Cardiac muscle cell (in vitro differentiated cells and primary cell): ENCODE results near the gene ACAP1. TPM values are rescaled to one million over a fixed set of nuclear protein-coding genes. Genes with fewer than 3 reads are reported as not detected.
"Not testable (repeated sequence)": the region's sequence is repeated elsewhere in the genome, so short reads cannot be mapped to it uniquely, and the experiment has no call there.

ENCODE experiments used
- DNase-seq, 2 donors: peaks; one replicate each; pipeline versions ENCODE4 v3.0.0 to v3.0.0-alpha.2; 2010 to 2017; ENCODE audit warnings: low read depth in 1 of 2, low spot score in 1 of 2
- H3K27ac ChIP-seq: fragments of 200-600 bp; sonication (generic); 2 replicates; pipeline ENCODE4 v1.5.1; 2016
- H3K27me3 ChIP-seq: fragments of 200-600 bp; sonication (generic); 2 replicates; pipeline ENCODE4 v1.6.0; 2016; ENCODE audit warnings: control low read depth
- H3K36me3 ChIP-seq: fragments of 200-600 bp; sonication (generic); 2 replicates; pipeline ENCODE4 v1.5.1; 2016; ENCODE audit warnings: control low read depth
- H3K4me1 ChIP-seq: fragments of 200-600 bp; sonication (generic); 2 replicates; pipeline ENCODE4 v1.8.1; 2017; ENCODE audit warnings: low read depth, mild to moderate bottlenecking, mixed run types
- H3K4me3 ChIP-seq: fragments of 200-600 bp; sonication (generic); 2 replicates; pipeline ENCODE4 v1.5.1; 2016; ENCODE audit warnings: mild to moderate bottlenecking
- H3K9me3 ChIP-seq: fragments of 200-600 bp; sonication (generic); 2 replicates; pipeline ENCODE4 v1.5.1; 2017; ENCODE audit warnings: low read depth, mild to moderate bottlenecking, control low read depth
- CTCF ChIP-seq: IDR thresholded peaks from 2 replicates; pipeline ENCODE4 v1.5.1; 2012; ENCODE audit warnings: low read depth, mild to moderate bottlenecking, low read length
- polyA plus RNA-seq: library from polyadenylated mRNA; unstranded; fragments of >200 nt; fragmentation: Nextera tagmentation; extraction: Ambion mirVana; gene quantifications from 2 replicates; pipeline ENCODE4 v1.2.1, GENCODE V29; 2016
- total RNA-seq: library from RNA; depleted of rRNA; stranded (reverse); fragments of >200 nt; gene quantifications from 2 replicates; pipeline ENCODE4 v1.2.3, GENCODE V29; 2016

The ACAP1 gene
- total and polyA plus RNA-seq, 2 experiments from 2014 or later: 1.4 to 32.1 TPM

DNA sequence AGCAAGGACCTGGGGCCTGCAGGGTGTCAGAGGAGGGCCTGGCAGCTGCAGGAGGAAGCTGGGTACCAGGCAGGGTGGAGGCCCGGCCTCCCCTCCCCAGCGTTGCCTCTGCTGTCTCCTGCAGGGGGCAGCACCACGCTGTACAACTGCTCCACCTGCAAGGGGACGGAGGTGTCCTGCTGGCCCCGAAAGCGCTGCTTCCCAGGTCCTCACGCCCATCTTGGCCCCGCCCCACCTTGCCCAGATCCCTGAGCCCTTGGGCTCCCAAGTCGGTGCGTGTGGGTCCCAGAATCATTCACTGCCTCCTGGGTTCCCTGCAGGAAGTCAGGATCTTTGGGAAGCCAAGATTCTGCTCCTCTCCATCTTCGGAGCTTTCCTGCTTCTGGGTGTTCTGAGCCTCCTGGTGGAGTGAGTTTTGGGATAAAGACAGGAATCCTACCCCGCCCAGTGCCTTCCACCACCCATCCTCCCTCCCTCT lies 19.8 kb downstream of the ACAP1 start:
- H3K4me3 ChIP-seq: no peak overlapping the region
- no peak overlapping the region for H3K27ac ChIP-seq
- DNase-seq: peak; percentile 78 to 79
- H3K27me3 ChIP-seq: no peaks in the 10 kb centered on the region
- H3K4me1 ChIP-seq: peaks cover 6% of the 10 kb centered on the region
- H3K9me3 ChIP-seq: no peaks in the 10 kb centered on the region
- H3K36me3 ChIP-seq: no peaks in the 10 kb centered on the region
- TF ChIP-seq CTCF: peak; percentile 83

DNA sequence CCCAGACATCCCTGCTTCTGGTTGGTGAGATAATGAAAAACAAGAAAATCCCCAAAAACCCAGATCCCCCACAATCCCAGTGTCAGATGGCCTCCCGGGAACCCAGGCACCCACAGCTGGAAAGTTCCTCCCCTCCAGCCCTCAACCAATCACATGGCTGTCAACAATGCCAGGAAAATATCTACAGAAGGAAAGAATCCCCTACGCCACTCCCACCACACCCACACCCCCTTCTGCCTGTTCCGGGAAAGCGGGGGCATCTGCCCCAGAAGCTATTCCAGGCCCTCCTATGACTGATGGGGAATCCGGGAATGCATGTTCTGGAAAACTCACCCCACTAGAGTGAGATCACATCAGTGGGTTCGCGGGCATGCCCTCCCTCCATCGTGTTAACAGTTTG lies 20.4 kb downstream of the ACAP1 start:
- Histone ChIP-seq H3K36me3 (no peaks in the 10 kb centered on the region), H3K27me3 (no peaks in the 10 kb centered on the region), H3K4me1 (peaks cover 6% of the 10 kb centered on the region), H3K27ac (no peak overlapping the region), H3K4me3 (no peak overlapping the region), H3K9me3 (no peaks in the 10 kb centered on the region)
- no peak for TF ChIP-seq CTCF
- no peak for DNase-seq

DNA sequence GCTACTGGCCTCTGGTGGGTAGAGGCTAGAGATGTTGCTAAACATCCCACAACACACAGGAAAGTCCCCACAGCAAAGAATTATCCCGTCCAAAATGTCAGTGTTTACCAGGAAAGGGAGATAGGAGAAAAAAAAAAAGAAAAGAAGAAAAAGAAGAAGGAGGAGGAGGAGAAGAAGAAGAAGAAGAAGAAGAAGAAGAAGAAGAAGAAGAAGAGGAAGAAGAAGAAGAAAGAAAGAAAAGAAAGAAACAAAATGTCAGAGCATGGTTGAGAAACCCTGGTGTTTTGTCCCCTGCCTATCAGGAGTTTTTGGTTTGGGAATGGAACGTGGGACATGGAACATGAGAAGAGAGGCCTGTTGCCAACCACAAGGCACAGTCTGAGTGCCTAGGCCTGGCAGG lies 21.1 kb downstream of the ACAP1 start:
- no peak for DNase-seq
- no peak overlapping the region for H3K4me3 ChIP-seq
- no peak for TF ChIP-seq CTCF
- no peaks in the 10 kb centered on the region for H3K9me3 ChIP-seq
- H3K36me3 ChIP-seq: no peaks in the 10 kb centered on the region
- H3K27ac ChIP-seq: no peak overlapping the region
- H3K27me3 ChIP-seq: no peaks in the 10 kb centered on the region
- peaks cover 6% of the 10 kb centered on the region for H3K4me1 ChIP-seq

DNA sequence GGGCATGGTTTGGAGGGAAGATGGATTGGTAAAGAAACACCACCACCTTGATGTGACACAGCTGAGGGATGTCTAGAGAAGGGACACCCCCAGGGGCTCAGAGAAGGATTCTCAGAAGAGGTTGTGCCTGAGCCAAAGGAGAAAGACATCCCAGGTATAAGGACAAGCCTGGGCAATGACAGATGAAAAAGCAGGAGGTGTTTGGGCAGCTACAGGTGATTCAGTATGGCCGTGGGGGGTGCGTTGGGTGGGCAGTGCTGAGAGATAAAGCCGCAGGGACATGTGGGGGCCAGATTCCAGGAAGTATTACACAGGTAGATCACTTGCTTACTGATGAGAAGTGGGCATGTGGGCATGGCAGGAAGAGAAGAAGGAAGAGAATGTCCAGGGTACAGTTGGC lies 25.6 kb downstream of the ACAP1 start:
- Histone ChIP-seq H3K27ac (no peak overlapping the region), H3K9me3 (no peaks in the 10 kb centered on the region), H3K27me3 (no peaks in the 10 kb centered on the region), H3K4me3 (no peak overlapping the region), H3K4me1 (no peaks in the 10 kb centered on the region), H3K36me3 (no peaks in the 10 kb centered on the region)
- no peak for DNase-seq
- no peak for TF ChIP-seq CTCF

GRCh38 chr17:7363311-7363710 lies 27.0 kb downstream of the ACAP1 start:
- Histone ChIP-seq H3K4me1 (no peaks in the 10 kb centered on the region), H3K36me3 (no peaks in the 10 kb centered on the region), H3K4me3 (no peak overlapping the region), H3K9me3 (no peaks in the 10 kb centered on the region), H3K27ac (no peak overlapping the region), H3K27me3 (no peaks in the 10 kb centered on the region)
- no peak for DNase-seq
- no peak for TF ChIP-seq CTCF

GRCh38 chr17:7365963-7366362 lies 29.6 kb downstream of the ACAP1 start:
- not testable (repeated sequence) for H3K27ac ChIP-seq, H3K36me3 ChIP-seq, H3K4me3 ChIP-seq, H3K27me3 ChIP-seq, H3K9me3 ChIP-seq, H3K4me1 ChIP-seq, DNase-seq
